Upper lobe of right lung (tissue), 1 donor: Measurements from ENCODE around the gene ARHGAP22. TPM values are rescaled to one million over a fixed set of nuclear protein-coding genes. Genes with fewer than 3 reads are reported as not detected.
A peak's percentile ranks its signal among the peaks of the same experiment; 100 is the strongest.

Experiments
- ATAC-seq: fragments of 200-7000 bp; cut with Tn5 transposase; one replicate; pipeline ENCODE4 v1.9.1; 2020; ENCODE audit warnings: mild to moderate bottlenecking, moderate library complexity
- DNase-seq: peaks from one replicate; pipeline ENCODE4 v3.0.0-alpha.2; 2020
- H3K27ac ChIP-seq: fragments of 200-600 bp; one replicate; pipeline ENCODE4 v1.8.0; 2022
- H3K27me3 ChIP-seq: fragments of 200-600 bp; one replicate; pipeline ENCODE4 v1.8.0; 2022; ENCODE audit warnings: mild to moderate bottlenecking
- H3K36me3 ChIP-seq: fragments of 200-600 bp; one replicate; pipeline ENCODE4 v1.8.0; 2022
- H3K4me1 ChIP-seq: fragments of 200-600 bp; one replicate; pipeline ENCODE4 v1.8.0; 2022
- H3K4me3 ChIP-seq: fragments of 200-600 bp; one replicate; pipeline ENCODE4 v1.8.0; 2022; ENCODE audit warnings: mild to moderate bottlenecking
- H3K9me3 ChIP-seq: fragments of 200-600 bp; one replicate; pipeline ENCODE4 v1.8.0; 2022
- CTCF ChIP-seq: fragments of 200-600 bp; IDR thresholded peaks from one replicate; pipeline ENCODE4 v1.8.0; 2022; ENCODE audit warnings: antibody characterized with exemption
- intact Hi-C: fragments of 100-400 bp; cut with DNase I; formaldehyde crosslinking; loops from one replicate; pipeline ENCODE4 v1.11.0; 2022
- total RNA-seq: library from RNA; stranded (reverse); fragmentation: NEBNext Ultra II Directional; extraction: Animal tissue kit (Norgen Biotek cat#: 25700); gene quantifications from one replicate; pipeline ENCODE4 v1.2.1, GENCODE V29; 2021
- donor health status: DM: no; HTN: yes; CAD: no; lungs with severe emphysema.

ARHGAP22 gene
- total RNA-seq, 1 donor from 2014 or later, result 6.8 TPM

- Histone ChIP-seq H3K36me3 (no peaks in the 10 kb centered on the region), H3K27me3 (peaks cover 6% of the 10 kb centered on the region), H3K4me3 (no peak overlapping the region), H3K9me3 (no peaks in the 10 kb centered on the region), H3K27ac (no peak overlapping the region), H3K4me1 (no peaks in the 10 kb centered on the region)
- intact Hi-C loops, result no loop called here
- ATAC-seq (peak; percentile 31), DNase-seq (peak; percentile 21)
- no peak for TF ChIP-seq CTCF
Observed at GRCh38 chr10:48469516-48470020, 135.3 kb downstream of the ARHGAP22 start.

GRCh38 chr10:48468866-48469511, 135.9 kb downstream of the ARHGAP22 start:
- TF ChIP-seq CTCF, result no peak
- no peaks in the 10 kb centered on the region for H3K36me3 ChIP-seq
- no peak overlapping the region for H3K27ac ChIP-seq
- intact Hi-C loops, result no loop called here
- H3K4me3 ChIP-seq, result no peak overlapping the region
- peak; percentile 43 for DNase-seq
- peaks cover 6% of the 10 kb centered on the region for H3K27me3 ChIP-seq
- H3K9me3 ChIP-seq, result no peaks in the 10 kb centered on the region
- ATAC-seq, result no peak
- H3K4me1 ChIP-seq, result no peaks in the 10 kb centered on the region

- H3K4me1 ChIP-seq, result no peaks in the 10 kb centered on the region
- no peaks in the 10 kb centered on the region for H3K36me3 ChIP-seq
- H3K4me3 ChIP-seq, result no peak overlapping the region
- DNase-seq (no peak), ATAC-seq (no peak)
- intact Hi-C loops, result no loop called here
- H3K27ac ChIP-seq, result no peak overlapping the region
- peaks cover 6% of the 10 kb centered on the region for H3K27me3 ChIP-seq
- TF ChIP-seq CTCF, result no peak
- no peaks in the 10 kb centered on the region for H3K9me3 ChIP-seq
Observed at GRCh38 chr10:48468130-48468790, 136.6 kb downstream of the ARHGAP22 start.

- intact Hi-C loops, result no loop called here
- H3K4me3 ChIP-seq, result no peak overlapping the region
- H3K4me1 ChIP-seq, result no peaks in the 10 kb centered on the region
- ATAC-seq (no peak), DNase-seq (no peak)
- H3K27ac ChIP-seq, result no peak overlapping the region
- no peak for TF ChIP-seq CTCF
- H3K36me3 ChIP-seq, result no peaks in the 10 kb centered on the region
- H3K9me3 ChIP-seq, result no peaks in the 10 kb centered on the region
- peaks cover 6% of the 10 kb centered on the region for H3K27me3 ChIP-seq
Observed at GRCh38 chr10:48467669-48468068, 137.2 kb downstream of the ARHGAP22 start.

- peak; percentile 7 for ATAC-seq
Observed at GRCh38 chr10:48466611-48467240, 138.1 kb downstream of the ARHGAP22 start.

More at GRCh38 chr10:48466611-48467240, 138.1 kb downstream of the ARHGAP22 start:
- Histone ChIP-seq H3K27me3 (peaks cover 6% of the 10 kb centered on the region), H3K27ac (no peak overlapping the region), H3K36me3 (no peaks in the 10 kb centered on the region), H3K4me3 (no peak overlapping the region), H3K9me3 (no peaks in the 10 kb centered on the region), H3K4me1 (no peaks in the 10 kb centered on the region)
- no peak for TF ChIP-seq CTCF
- intact Hi-C loops, result no loop called here
- DNase-seq, result peak; percentile 47
